ENCODE measurements around the gene COL11A2.
"Not testable (repeated sequence)": the region's sequence is repeated elsewhere in the genome, so short reads cannot be mapped to it uniquely, and the experiment has no call there.

The COL11A2 gene

GRCh38 chr6:33156561-33156960 lies 35.7 kb downstream of the COL11A2 start:
- DNase-seq (ENCODE audit: low spot score), result no peak

DNA sequence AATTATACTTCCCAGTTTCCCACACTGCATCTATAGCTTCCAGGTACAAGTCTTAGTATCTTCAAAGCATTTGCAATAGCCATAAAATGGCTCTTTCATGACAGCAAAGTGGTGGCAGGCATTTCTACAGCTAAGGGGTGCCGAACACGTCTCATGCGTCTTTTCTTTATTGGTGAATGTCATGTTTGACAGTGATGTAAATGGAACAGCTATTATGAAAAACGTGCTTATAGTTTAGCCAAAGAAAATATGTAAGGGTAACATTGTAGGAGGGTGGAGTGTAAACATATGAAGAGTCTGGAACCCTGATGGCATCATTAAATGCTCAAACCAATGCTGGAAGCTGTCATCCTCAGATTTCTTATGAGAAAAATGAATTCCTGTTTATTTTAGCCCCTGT lies 37.9 kb downstream of the COL11A2 start:
- DNase-seq (ENCODE audit: low spot score), result no peak

DNA sequence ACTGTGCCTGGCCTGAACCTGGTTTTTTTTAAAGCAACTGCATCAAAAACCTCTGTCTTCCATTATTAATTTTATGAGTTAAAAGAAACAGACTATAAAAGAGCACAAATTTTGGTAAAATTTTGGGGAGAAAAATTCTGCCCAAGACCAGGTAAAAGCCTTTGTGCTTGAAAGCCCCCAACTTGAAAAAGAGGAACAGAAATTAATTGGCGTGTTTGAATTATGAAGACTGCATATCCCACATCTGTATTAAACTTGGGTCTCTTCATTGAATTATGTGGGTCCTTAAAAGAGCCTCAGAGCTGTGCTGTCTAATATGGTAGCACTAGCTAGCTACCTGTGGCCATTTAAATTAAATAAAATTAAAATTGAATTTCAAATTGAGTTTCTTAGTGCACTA lies 41.2 kb downstream of the COL11A2 start:
- DNase-seq (ENCODE audit: low spot score), result no peak

- DNase-seq (ENCODE audit: low spot score), result not testable (repeated sequence)
Observed at GRCh38 chr6:33150560-33150959, 41.7 kb downstream of the COL11A2 start.

- peak; percentile 74 for DNase-seq (ENCODE audit: low spot score)
Observed at GRCh38 chr6:33147807-33148666, 44.2 kb downstream of the COL11A2 start.

GRCh38 chr6:33144373-33144772 lies 47.9 kb downstream of the COL11A2 start:
- peak; percentile 35 for DNase-seq (ENCODE audit: low spot score)

DNA sequence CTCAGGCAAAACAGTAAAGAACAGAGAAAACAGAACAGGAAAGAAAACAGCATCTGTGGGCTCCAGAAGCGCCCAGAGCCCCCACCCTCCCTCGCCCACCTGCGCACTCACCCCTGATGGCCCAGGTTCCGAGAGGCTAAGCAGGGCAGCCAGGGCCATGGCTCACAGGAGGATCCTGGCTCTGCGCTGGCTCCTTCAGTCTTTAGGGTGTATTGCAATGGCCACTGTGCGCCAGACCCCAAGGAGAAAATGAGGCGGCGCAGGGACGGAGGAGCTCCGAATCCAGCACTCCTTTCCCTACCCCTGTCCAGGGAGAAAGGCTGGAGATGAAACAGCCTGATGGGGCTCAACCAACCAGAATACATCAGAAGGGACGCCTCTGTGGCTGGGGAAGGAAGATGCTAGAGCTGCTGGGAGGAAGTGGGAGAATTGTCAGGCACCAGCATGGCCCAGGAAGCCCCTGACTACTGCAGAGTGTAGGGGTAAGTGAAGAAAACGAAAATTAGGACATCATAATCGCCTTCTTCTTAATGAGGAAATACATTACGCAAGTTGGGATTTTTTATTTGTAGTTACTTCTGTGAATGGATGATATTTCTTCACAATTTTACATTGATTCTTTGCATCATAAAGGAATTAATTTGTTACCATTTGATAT lies 49.0 kb downstream of the COL11A2 start:
- no peak for DNase-seq (ENCODE audit: low spot score)

DNA sequence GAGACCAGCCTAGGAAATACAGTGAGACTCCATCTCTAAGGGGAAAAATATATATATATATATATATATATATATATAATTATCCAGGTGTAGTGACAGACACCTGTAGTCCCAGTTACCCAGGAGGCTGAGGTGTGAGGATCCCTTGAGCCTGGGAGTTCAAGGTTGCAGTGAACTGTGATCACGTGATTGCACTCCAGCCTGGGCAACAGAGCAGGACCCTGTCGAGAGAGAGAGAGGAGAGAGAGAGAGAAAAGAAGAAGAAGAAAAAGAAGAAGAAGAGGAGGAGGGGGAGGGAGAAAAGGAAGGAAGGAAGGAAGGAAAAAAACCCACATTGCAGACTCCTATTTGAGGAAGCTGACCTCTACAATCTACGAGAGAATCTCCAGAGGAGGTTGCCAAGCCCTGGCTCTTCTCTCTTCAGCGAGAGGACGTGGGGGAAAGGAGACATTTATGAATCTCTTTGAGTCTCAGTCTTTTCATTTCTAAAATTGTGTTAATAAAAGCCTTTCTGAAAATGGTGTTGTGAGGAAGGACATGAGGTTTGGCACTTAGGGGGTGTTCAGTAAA lies 49.7 kb downstream of the COL11A2 start:
- DNase-seq (ENCODE audit: low spot score), result no peak

- no peak for DNase-seq (ENCODE audit: low spot score)
Observed at GRCh38 chr6:33140556-33140955, 51.7 kb downstream of the COL11A2 start.

GRCh38 chr6:33139596-33140206 lies 52.6 kb downstream of the COL11A2 start:
- no peak for DNase-seq (ENCODE audit: low spot score)

DNA sequence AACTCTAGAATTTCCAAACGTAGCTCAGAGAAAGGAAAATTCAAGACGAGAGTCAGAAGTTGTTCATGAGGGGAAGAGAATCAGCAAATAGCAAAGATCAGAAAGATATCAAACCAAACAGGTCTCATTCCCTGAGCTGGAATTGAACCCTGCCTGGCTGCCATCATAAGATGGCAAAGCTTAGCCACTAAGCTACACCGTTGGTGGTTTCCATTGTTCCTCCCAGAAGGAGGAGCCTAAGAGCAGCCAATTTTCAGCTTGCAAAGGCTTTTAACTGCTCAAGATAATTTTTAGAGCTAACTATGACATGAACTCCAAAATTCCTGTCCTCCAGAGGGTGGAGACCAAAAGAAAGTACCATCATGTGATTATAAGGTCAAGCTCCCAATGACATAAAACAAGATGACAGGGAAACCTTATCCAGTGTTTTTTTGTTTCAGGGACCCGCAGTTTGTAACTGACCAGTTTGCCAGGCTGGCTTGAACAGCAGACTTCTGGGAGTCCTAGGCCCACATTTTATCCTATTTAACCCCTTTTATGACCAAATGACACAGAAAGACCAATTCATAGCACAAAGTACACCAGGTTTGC lies 55.9 kb downstream of the COL11A2 start:
- no peak for DNase-seq (ENCODE audit: low spot score)

GRCh38 chr6:33132081-33132524 lies 60.2 kb downstream of the COL11A2 start:
- DNase-seq (ENCODE audit: low spot score), result no peak

DNA sequence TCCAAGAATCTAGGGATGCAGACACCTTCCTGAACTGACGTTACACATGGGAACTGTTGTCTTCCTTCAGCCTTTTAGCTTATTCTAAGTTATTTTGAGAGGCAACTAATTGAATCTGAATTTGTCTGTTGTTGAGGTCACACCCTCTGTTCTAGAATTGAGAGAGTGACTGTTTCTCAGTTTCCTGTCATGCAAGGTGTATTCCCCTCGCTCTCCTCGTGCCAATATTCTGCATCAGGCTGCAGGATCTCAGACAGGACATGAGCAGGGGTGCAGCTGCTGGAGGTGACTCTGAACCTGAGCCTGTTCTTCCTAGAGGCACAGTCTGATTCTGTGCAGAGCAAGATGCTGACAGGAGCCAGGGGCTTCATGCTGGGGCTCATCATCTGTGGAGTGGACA lies 63.9 kb downstream of the COL11A2 start:
- no peak for DNase-seq (ENCODE audit: low spot score)

DNA sequence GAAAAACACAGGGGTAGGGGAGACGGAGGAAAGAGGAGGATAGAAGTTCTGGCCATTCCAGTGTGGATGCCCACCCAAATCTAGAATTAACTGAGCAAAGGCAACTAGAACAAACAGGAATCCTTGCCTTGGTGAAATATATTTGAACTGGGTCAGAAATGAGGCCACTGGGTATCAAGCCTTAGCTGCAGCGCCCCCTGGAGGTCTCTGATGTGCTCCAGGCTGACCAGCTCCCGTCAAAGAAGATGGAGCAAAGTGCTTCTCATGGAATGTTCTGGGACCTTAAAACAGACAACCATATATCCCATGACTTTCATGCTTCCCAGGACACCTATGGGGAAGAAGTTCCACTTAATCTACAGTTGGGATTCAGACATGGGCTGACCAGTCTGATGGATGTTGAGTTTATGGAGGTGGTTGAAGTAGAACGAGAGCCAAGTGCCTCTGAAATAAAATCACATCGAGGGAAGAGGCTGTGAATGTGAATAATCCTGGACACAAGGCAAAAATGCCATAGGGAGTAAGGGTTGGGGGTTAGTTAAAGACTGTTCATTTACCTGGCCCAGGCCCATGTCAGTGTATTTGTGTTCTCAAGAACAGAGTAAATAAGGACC lies 66.1 kb downstream of the COL11A2 start:
- peak; percentile 53 for DNase-seq (ENCODE audit: low spot score)

DNA sequence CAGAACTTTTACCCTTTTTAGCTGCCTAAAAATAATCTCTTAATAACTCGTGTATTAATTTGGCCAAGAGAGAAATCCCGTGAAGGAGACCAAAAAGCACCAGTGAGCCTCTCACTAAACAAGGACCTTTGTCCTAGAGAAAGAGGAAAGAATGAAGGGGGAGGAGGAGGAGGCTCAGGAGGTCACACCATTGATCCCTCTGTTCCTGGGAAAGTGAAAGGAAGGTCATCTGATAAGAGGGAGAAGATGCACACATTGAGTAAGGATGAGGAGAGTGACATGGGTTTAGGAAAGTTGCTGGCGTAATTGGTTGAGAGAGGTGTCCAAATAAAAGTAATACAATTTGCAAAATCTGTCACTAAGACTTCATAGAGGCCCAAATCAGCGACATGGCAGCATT lies 67.3 kb downstream of the COL11A2 start:
- DNase-seq (ENCODE audit: low spot score), result no peak

GRCh38 chr6:33124525-33124901 lies 67.8 kb downstream of the COL11A2 start:
- DNase-seq (ENCODE audit: low spot score), result no peak

GRCh38 chr6:33123732-33124524 lies 68.3 kb downstream of the COL11A2 start:
- DNase-seq (ENCODE audit: low spot score), result peak; percentile 42

DNA sequence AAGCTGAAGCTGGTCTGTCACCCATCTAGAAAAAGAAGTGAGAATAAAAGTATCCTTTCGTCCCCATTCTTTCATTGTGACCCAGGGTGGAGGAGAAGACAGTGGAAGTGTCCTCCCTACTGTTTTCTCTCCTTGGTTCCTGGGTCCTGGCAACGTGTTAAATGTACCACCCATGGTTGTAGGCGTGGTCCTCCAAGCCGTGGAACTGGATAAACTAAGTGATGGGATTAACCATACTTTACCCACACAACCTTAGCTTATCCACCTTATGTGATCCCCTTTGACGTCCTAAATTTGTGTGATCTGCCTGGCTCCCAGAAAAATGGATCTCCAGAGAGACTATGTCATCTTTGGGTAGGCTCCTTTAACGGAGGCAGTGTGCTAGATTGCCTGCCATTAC lies 69.1 kb downstream of the COL11A2 start:
- DNase-seq (ENCODE audit: low spot score), result no peak

DNA sequence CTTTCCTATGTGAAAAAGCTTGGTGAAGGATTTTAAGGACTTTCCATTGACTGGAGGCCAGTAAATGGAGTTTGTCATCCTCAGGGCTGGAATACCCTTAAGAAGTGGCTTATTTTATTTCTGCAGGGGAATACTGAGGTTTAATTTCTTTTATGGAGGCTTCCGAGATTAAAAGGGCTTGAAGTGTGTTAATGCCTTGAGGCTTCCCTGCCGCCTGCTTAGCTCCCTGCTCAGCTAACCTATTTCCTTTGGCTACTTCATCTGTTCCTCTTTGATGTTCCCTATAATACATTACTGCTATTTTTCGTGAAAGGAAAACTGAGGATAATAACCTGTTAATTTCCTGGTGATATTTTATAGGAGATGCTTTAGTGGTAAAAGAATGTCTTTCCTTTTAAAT lies 72.3 kb downstream of the COL11A2 start:
- no peak for DNase-seq (ENCODE audit: low spot score)

DNA sequence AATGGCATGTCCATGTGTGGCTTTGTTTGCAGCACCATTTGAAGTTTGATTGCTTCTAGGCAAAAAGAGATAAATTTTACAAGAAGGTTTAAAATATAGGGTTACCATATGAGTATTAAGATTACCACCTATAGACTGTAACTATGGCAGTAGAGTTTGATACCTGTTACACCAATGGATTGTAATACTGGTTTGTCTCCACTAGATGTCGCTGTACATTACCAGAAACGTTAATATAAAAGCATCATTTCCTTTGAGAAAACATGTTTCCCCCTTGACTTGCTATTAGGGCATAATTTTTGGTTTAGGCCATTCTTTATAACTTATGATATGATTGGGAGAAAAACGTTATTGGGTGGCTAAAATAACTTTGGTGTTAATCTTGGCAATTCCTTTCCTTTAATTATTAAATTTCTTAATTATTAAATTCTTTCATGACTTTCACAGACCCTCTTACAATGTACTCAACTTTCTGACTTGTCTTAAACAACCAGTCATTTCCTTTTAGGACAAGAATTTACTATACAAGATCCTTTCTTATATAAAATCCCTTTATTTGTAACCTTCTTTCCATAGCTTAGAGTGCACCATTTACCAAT lies 73.6 kb downstream of the COL11A2 start:
- DNase-seq (ENCODE audit: low spot score), result peak; percentile 38
